ENCODE data around the gene TACR1.

Gene TACR1

DNA sequence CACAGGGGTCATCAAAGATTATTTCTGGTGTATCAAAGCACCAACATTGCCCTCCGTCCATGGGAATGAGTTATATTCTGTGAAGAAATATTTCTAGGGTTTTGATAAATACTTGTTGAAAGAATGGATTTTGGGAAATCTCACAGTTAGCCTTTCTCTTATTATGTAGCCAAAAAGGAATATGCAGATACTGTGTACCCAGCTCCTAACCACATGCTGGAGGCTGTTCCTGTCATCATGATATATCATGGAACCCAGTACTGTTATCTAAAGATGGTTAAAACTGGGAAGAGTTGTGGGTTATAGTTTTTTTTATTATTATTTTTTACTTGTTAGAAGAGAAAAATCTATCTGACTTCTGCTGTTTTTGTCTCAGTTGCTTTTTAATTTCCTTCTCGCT, 158.1 kb downstream of the TACR1 start:
- Histone ChIP-seq H3K9ac (ENCODE audit: low read depth, low read length) (no peak overlapping the region), H3K9me3 (ENCODE audit: control insufficient read depth, insufficient read depth, low read length) (no peaks in the 10 kb centered on the region), H3K4me3 (ENCODE audit: low read depth, low read length) (no peak overlapping the region)

DNA sequence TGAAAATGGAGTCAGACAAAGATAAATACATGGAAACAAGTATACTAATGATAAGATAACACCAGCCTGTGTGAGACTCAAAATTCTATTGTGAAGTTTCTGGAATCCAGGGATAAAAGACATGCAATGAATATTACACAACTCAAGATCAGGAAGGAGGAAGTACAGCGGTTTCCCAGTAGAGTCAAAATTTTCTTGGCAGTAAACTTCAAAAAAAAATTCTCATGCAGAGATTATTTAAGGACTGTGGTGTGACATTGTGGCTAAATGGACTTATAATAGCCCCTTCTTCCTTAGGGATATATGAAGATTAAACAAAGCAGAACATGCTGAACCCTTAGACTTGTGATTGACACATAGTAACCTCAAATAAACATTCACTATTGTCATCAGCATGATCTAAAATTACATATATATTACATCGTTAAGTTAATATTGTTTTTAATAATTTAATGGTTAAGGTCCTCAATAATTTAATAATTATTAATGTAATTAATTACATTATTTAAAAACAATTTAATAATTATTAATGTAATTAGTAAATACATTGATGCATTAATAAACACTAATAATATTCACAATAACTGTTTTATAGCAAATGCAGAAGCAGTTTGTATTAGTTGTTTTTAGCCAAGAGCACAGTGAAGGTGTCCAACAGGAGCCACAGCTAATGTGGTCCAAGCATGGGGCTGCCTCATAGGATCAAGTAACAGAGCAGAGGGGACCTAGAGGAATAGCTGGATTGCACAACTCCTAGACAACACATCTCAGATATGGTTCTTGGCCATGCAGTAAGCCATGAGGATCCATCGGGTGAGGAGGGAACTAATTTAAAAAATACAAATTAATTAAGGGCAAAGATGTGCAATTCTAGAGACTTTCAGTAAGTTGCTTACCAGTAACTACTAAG, 163.6 kb downstream of the TACR1 start:
- Histone ChIP-seq H3K27me3 (ENCODE audit: control insufficient read depth, insufficient read depth, low read length) (no peaks in the 10 kb centered on the region), H3K9ac (ENCODE audit: low read depth, low read length) (no peak overlapping the region), H3K9me3 (ENCODE audit: control insufficient read depth, insufficient read depth, low read length) (no peaks in the 10 kb centered on the region)

More for the DNA sequence above, 158.1 kb downstream of the TACR1 start:
- Histone ChIP-seq H3K27me3 (ENCODE audit: control insufficient read depth, insufficient read depth, low read length) (no peaks in the 10 kb centered on the region), H3K4me1 (ENCODE audit: control insufficient read depth, insufficient read depth, low read length) (no peaks in the 10 kb centered on the region), H3K36me3 (ENCODE audit: control insufficient read depth, insufficient read depth, low read length) (no peaks in the 10 kb centered on the region)

DNA sequence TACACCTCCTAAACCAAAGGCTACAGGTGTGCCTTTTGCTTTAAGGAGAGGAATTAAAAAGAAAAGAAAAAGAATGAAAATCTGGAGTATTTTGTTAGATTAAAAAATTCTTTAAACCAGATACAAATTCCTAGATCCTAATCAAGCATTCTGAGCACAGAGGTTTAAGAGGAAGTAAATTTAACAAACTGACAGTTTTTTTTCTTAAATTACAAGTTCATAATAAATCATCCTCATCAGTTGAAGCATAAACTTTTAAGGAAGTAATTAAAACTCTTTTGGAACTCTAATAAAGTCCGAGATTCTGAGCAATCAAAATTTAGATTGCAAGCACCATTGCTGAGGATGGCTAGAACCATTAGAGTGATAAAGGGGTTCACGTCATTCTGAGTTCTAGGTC, 165.8 kb downstream of the TACR1 start:
- Histone ChIP-seq H3K4me3 (ENCODE audit: low read depth, low read length) (no peak overlapping the region), H3K27me3 (ENCODE audit: control insufficient read depth, insufficient read depth, low read length) (no peaks in the 10 kb centered on the region), H3K9me3 (ENCODE audit: control insufficient read depth, insufficient read depth, low read length) (no peaks in the 10 kb centered on the region), H3K36me3 (ENCODE audit: control insufficient read depth, insufficient read depth, low read length) (no peaks in the 10 kb centered on the region), H3K4me1 (ENCODE audit: control insufficient read depth, insufficient read depth, low read length) (no peaks in the 10 kb centered on the region), H3K9ac (ENCODE audit: low read depth, low read length) (no peak overlapping the region)

More for the DNA sequence above, 163.6 kb downstream of the TACR1 start:
- Histone ChIP-seq H3K36me3 (ENCODE audit: control insufficient read depth, insufficient read depth, low read length) (no peaks in the 10 kb centered on the region), H3K4me3 (ENCODE audit: low read depth, low read length) (no peak overlapping the region), H3K4me1 (ENCODE audit: control insufficient read depth, insufficient read depth, low read length) (no peaks in the 10 kb centered on the region)

DNA sequence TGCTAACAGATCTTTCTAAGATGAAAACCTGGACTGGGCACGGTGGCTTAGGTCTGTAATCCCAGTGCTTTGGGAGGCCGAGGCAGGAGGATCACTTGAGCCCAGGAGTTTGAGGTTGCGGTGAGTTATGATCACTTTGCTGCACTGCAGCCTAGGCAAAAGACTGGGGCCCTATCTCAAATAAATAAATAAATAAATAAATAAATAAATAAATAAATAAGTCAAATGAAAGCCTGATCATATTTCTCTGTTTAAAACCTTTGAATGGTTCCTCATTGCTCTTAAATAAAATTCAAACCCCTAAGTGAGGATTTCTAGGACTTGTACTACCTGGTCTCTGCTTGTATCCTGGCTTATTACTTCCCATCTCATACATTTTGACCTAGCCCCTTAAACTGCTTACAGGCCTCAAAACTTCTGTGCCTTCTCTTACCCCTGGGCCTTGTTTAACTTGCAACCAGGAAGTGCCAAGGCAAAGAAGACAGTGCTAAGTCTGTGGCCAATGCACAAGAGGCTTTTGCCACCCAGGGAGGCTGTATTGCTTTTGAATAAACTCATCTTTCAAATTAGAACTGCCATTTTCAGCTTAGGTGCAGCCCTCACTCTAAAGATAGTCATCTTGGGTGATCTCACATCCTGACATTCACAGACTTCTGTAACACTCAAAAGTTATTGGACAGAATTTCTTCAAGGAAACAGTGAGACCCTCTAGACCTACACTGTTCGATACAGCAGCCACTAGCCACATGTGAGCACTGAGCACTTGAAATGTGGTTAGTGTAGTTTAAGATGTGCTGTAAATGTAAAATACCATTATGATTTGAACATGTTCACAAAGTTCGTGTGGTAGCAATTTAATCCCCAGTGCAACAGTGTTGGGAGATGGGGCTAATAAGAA, 167.2 kb downstream of the TACR1 start:
- Histone ChIP-seq H3K9me3 (ENCODE audit: control insufficient read depth, insufficient read depth, low read length) (no peaks in the 10 kb centered on the region), H3K4me3 (ENCODE audit: low read depth, low read length) (no peak overlapping the region), H3K27me3 (ENCODE audit: control insufficient read depth, insufficient read depth, low read length) (no peaks in the 10 kb centered on the region), H3K4me1 (ENCODE audit: control insufficient read depth, insufficient read depth, low read length) (no peaks in the 10 kb centered on the region), H3K9ac (ENCODE audit: low read depth, low read length) (no peak overlapping the region), H3K36me3 (ENCODE audit: control insufficient read depth, insufficient read depth, low read length) (no peaks in the 10 kb centered on the region)

DNA sequence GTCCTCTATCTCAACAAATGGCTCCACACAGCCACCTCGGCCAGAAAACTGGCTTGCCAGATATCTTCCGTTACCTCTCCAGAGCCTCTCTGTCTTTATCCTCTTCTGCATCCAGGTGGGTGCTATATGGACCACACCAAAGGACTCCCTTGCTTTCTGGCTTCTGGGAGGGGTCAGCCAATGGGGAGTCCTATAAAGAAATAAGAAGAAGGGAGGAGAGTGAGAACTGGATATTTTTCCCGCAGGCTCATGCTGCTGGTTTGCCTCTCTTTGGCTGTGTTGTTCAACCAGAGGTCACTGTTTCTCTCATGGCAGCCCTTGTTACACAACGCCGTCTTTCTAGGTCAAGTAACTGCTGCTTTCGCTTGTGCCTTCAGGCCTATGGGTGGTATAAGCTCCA, 168.1 kb downstream of the TACR1 start:
- Histone ChIP-seq H3K4me1 (ENCODE audit: control insufficient read depth, insufficient read depth, low read length) (no peaks in the 10 kb centered on the region), H3K9ac (ENCODE audit: low read depth, low read length) (no peak overlapping the region), H3K36me3 (ENCODE audit: control insufficient read depth, insufficient read depth, low read length) (no peaks in the 10 kb centered on the region), H3K9me3 (ENCODE audit: control insufficient read depth, insufficient read depth, low read length) (no peaks in the 10 kb centered on the region), H3K4me3 (ENCODE audit: low read depth, low read length) (no peak overlapping the region), H3K27me3 (ENCODE audit: control insufficient read depth, insufficient read depth, low read length) (no peaks in the 10 kb centered on the region)

DNA sequence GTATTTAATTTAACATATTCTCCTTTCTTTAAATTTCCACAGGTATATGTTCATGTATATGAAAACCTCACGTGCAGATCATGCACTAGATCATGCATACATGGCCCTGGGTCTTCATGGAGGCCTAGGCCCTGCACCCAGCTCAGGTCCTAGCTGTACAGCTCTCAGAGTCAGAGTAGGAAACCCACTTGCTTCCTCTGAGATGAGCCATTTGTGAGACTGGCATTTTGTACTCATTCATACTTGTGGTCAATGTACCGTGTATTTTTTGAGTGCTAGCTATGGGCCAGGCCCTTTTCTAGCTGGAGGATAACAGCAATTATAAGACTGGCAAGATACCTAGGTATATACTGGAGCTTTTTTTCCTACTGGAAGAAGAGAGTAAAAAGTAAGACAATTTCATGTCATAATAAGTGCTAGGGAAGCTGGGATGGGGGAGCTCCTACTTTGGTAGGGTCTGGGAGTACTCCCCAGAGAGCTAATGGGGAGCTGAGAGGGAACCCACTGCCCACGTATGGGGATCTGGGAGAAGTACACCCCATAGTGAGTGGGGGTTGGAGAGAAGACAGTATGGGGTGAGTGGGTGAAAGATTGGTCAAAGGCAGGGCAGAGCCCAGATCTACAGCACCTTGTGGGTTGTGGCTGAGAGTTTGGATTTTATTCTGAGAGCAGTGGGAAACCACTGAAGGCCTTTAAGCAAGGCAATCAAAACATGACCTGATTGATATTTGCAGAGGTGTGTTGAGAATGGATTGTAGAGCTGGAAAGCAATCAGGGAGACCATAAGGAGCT, 168.9 kb downstream of the TACR1 start:
- Histone ChIP-seq H3K4me3 (ENCODE audit: low read depth, low read length) (no peak overlapping the region), H3K36me3 (ENCODE audit: control insufficient read depth, insufficient read depth, low read length) (no peaks in the 10 kb centered on the region), H3K4me1 (ENCODE audit: control insufficient read depth, insufficient read depth, low read length) (no peaks in the 10 kb centered on the region), H3K9me3 (ENCODE audit: control insufficient read depth, insufficient read depth, low read length) (no peaks in the 10 kb centered on the region), H3K27me3 (ENCODE audit: control insufficient read depth, insufficient read depth, low read length) (no peaks in the 10 kb centered on the region), H3K9ac (ENCODE audit: low read depth, low read length) (no peak overlapping the region)

DNA sequence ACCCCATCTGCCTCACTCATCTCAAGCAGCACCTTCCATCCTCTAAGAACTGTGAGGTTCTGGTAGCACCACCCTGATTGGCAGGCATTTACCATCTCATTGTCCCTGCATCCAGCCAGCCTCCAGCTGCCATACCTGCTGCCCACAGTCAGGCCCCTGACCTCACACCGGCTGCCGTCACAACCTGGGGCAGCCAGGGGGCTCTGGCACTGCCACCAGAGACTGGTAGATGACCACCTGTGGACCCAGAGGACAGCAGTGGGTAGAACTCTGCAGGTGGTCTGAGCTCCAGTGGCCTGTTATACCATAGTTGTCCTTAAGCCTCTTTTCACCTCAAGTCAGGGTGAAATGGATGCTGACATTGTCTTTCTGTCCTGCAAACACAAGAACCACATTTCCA, 171.4 kb downstream of the TACR1 start:
- Histone ChIP-seq H3K4me1 (ENCODE audit: control insufficient read depth, insufficient read depth, low read length) (no peaks in the 10 kb centered on the region), H3K9me3 (ENCODE audit: control insufficient read depth, insufficient read depth, low read length) (no peaks in the 10 kb centered on the region), H3K36me3 (ENCODE audit: control insufficient read depth, insufficient read depth, low read length) (no peaks in the 10 kb centered on the region), H3K9ac (ENCODE audit: low read depth, low read length) (no peak overlapping the region), H3K4me3 (ENCODE audit: low read depth, low read length) (no peak overlapping the region), H3K27me3 (ENCODE audit: control insufficient read depth, insufficient read depth, low read length) (no peaks in the 10 kb centered on the region)

DNA sequence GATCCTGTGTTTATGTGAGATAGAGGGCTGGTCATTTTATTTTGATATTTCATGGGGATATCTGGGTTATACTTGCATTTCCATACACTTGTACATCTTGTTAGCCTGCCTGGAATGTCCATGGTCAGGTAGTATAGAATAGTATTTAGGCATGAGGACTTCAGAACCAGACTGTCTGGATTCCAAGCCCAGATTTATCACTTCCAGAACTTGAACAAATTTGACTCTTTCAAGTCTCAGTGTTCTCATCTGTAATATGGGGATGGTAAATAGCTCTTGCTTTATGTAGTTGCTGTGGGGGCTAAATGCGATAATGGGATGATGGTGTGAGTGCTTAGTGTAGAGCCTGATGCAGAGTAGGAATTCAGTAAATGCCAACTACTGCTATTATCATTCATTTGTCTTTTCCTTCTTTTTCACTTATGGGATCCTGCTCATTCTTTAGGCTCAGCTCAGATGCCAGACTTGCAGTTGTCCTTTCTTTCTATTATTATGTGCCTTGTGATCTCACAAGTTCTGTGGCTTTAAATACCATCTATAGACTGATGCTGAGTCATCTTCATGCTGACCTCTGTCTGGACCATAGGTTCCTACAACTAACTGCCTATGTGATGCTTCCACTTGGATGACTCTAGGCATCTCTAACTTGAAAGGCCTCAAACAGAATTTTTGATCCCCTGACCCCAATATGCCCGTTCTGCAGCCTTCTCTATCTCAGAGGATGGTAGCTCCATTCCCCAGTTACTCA, 173.5 kb downstream of the TACR1 start:
- H3K27me3 ChIP-seq (ENCODE audit: control insufficient read depth, insufficient read depth, low read length): no peaks in the 10 kb centered on the region
- H3K4me1 ChIP-seq (ENCODE audit: control insufficient read depth, insufficient read depth, low read length): no peaks in the 10 kb centered on the region
- H3K36me3 ChIP-seq (ENCODE audit: control insufficient read depth, insufficient read depth, low read length): no peaks in the 10 kb centered on the region
- no peak overlapping the region for H3K9ac ChIP-seq (ENCODE audit: low read depth, low read length)
- H3K9me3 ChIP-seq (ENCODE audit: control insufficient read depth, insufficient read depth, low read length): no peaks in the 10 kb centered on the region
- no peak overlapping the region for H3K4me3 ChIP-seq (ENCODE audit: low read depth, low read length)

DNA sequence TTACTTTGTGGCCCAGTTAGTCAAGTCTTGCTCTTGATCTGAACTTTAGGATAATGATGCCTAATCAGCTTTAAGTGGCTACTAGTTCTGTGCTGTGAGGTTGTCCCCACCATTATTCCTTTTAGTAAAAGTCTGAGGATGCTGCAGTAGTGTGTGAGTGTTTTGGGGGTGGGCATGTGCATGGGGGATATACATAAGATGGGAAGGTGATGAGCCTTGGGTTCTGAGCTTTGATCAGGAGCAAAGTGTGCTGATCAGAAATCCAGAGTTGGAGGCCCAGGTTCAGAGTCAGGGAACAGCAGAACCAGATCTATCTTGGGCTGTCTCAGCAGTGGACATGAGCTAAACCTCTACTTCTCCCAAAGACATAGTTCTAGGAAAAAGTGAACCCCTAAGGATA, 174.1 kb downstream of the TACR1 start:
- H3K9me3 ChIP-seq (ENCODE audit: control insufficient read depth, insufficient read depth, low read length): no peaks in the 10 kb centered on the region
- no peaks in the 10 kb centered on the region for H3K27me3 ChIP-seq (ENCODE audit: control insufficient read depth, insufficient read depth, low read length)
- H3K36me3 ChIP-seq (ENCODE audit: control insufficient read depth, insufficient read depth, low read length): no peaks in the 10 kb centered on the region
- H3K4me1 ChIP-seq (ENCODE audit: control insufficient read depth, insufficient read depth, low read length): no peaks in the 10 kb centered on the region
- no peak overlapping the region for H3K4me3 ChIP-seq (ENCODE audit: low read depth, low read length)
- no peak overlapping the region for H3K9ac ChIP-seq (ENCODE audit: low read depth, low read length)

DNA sequence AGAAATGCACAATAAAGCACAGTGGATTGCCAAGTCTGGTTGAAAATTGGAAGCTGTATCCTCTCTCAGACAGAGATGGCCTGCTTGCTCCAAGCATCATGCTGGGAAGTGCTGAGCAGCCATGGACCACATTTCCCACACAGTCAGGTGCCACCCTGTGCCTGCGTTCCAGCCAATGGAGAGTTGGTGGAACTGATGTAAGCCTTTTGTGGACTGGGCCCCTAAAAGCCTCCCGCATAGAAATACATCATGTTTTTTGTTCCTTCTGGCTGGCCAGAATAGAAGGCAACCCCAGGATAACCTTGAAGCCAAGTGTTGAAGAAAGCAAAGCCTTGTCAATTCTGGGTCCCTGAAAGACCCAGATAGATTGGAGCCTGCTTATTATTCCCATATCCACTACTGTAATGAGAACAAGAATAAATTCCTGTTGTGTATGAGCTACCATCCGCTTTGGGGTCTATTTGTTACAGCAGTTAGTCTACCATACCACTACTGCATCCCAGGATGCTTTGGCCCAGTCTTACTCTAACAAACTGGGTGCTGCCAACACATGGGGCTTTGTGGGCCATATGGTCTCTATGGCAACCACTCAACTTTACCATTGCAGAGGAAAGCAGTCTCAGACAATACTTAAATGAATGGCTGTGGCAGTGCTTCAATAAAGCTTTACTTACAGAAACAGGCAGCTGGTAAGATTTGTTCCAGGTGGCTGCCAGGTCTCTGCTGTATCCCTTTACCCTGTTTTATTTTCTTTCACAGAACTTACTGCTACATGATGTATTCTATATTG, 175.5 kb downstream of the TACR1 start:
- Histone ChIP-seq H3K4me1 (ENCODE audit: control insufficient read depth, insufficient read depth, low read length) (no peaks in the 10 kb centered on the region), H3K27me3 (ENCODE audit: control insufficient read depth, insufficient read depth, low read length) (no peaks in the 10 kb centered on the region), H3K9ac (ENCODE audit: low read depth, low read length) (no peak overlapping the region), H3K9me3 (ENCODE audit: control insufficient read depth, insufficient read depth, low read length) (no peaks in the 10 kb centered on the region), H3K36me3 (ENCODE audit: control insufficient read depth, insufficient read depth, low read length) (no peaks in the 10 kb centered on the region), H3K4me3 (ENCODE audit: low read depth, low read length) (no peak overlapping the region)

Data from iPS-15b (cell line).